HG02678 (cell line): ENCODE data around the gene PRKCH.

Experiments
- ATAC-seq: cut with Tn5 transposase; IDR thresholded peaks from one replicate; pipeline ENCODE4 v1.9.1; 2021; ENCODE audit warnings: mild to moderate bottlenecking, moderate library complexity; ENCODE audit not compliant: unreplicated experiment

The PRKCH gene

GRCh38 chr14:61417883-61418455 lies 96.6 kb downstream of the PRKCH start:
- no peak for ATAC-seq

GRCh38 chr14:61418746-61419145 lies 97.4 kb downstream of the PRKCH start:
- ATAC-seq, result no peak

- ATAC-seq, result no peak
These were observed 97.8 kb downstream of the PRKCH start for GRCh38 chr14:61419201-61419600.

- no peak for ATAC-seq
These were observed 98.9 kb downstream of the PRKCH start for GRCh38 chr14:61420326-61420725.

GRCh38 chr14:61421212-61421923 lies 100.0 kb downstream of the PRKCH start:
- ATAC-seq, result no peak

- ATAC-seq, result no peak
These were observed 104.7 kb downstream of the PRKCH start for GRCh38 chr14:61426048-61426447.

- ATAC-seq, result no peak
These were observed 106.9 kb downstream of the PRKCH start for GRCh38 chr14:61428261-61428660.

- no peak for ATAC-seq
These were observed 107.9 kb downstream of the PRKCH start for GRCh38 chr14:61429316-61429715.

GRCh38 chr14:61430066-61430757 lies 108.8 kb downstream of the PRKCH start:
- ATAC-seq, result no peak

GRCh38 chr14:61433169-61433568 lies 111.8 kb downstream of the PRKCH start:
- ATAC-seq, result no peak

GRCh38 chr14:61433828-61434227 lies 112.4 kb downstream of the PRKCH start:
- no peak for ATAC-seq

GRCh38 chr14:61434311-61434710 lies 112.9 kb downstream of the PRKCH start:
- no peak for ATAC-seq

- no peak for ATAC-seq
These were observed 114.4 kb downstream of the PRKCH start for GRCh38 chr14:61435563-61436337.

GRCh38 chr14:61437381-61437780 lies 116.0 kb downstream of the PRKCH start:
- ATAC-seq, result no peak

GRCh38 chr14:61438036-61438435 lies 116.7 kb downstream of the PRKCH start:
- no peak for ATAC-seq

- no peak for ATAC-seq
These were observed 117.1 kb downstream of the PRKCH start for GRCh38 chr14:61438497-61438859.

- peak; percentile 48 for ATAC-seq
These were observed 117.7 kb downstream of the PRKCH start for GRCh38 chr14:61438860-61439765.

GRCh38 chr14:61439779-61440418 lies 118.5 kb downstream of the PRKCH start:
- no peak for ATAC-seq

GRCh38 chr14:61443481-61443880 lies 122.1 kb downstream of the PRKCH start:
- ATAC-seq, result no peak

- peak; percentile 64 for ATAC-seq
These were observed 122.9 kb downstream of the PRKCH start for GRCh38 chr14:61444215-61444768.
